SJCRH30 (cell line): ENCODE measurements around the gene PRKAG1. TPM values are rescaled to one million over a fixed set of nuclear protein-coding genes. Genes with fewer than 3 reads are reported as not detected.

Experiments used
- DNase-seq, 2 experiments: peaks; one replicate each; pipeline ENCODE4 v3.0.0-alpha.2; 2015 to 2020
- H3K27ac ChIP-seq: fragments of 250-450 bp; sonication (Bioruptor Pico); 2 replicates; pipeline ENCODE4 v1.5.1; 2020; ENCODE audit warnings: mild to moderate bottlenecking, moderate library complexity
- H3K27me3 ChIP-seq: fragments of 250-450 bp; sonication (Bioruptor Pico); 2 replicates; pipeline ENCODE4 v1.5.1; 2020; ENCODE audit warnings: mild to moderate bottlenecking, moderate library complexity
- H3K36me3 ChIP-seq: fragments of 250-450 bp; sonication (Bioruptor Pico); 2 replicates; pipeline ENCODE4 v1.5.1; 2020; ENCODE audit warnings: mild to moderate bottlenecking, moderate library complexity
- H3K4me1 ChIP-seq: fragments of 250-450 bp; sonication (Bioruptor Pico); 2 replicates; pipeline ENCODE4 v1.5.1; 2020; ENCODE audit warnings: mild to moderate bottlenecking, moderate library complexity
- H3K4me3 ChIP-seq: fragments of 250-450 bp; sonication (Bioruptor Pico); 2 replicates; pipeline ENCODE4 v1.5.1; 2020; ENCODE audit warnings: mild to moderate bottlenecking, moderate library complexity
- H3K9me3 ChIP-seq: fragments of 250-450 bp; sonication (Bioruptor Pico); replicated peaks from 2 replicates; pipeline ENCODE4 v1.5.1; 2020; ENCODE audit warnings: mild to moderate bottlenecking, moderate library complexity
- total RNA-seq: library from RNA; depleted of rRNA; stranded (reverse); fragments of >200 nt; shearing (Covaris generic); gene quantifications from 2 replicates; pipeline ENCODE4 v1.2.3, GENCODE V29; 2014

PRKAG1 gene
- total RNA-seq, 1 experiment from 2014 or later = 43.0 TPM

- no peak for DNase-seq
- peaks cover 66% of the 10 kb centered on the region for H3K36me3 ChIP-seq
- no peak overlapping the region for H3K4me3 ChIP-seq
- H3K9me3 ChIP-seq = no peaks in the 10 kb centered on the region
- H3K27ac ChIP-seq = no peak overlapping the region
- no peaks in the 10 kb centered on the region for H3K27me3 ChIP-seq
- H3K4me1 ChIP-seq = peaks cover 23% of the 10 kb centered on the region
These were observed 35.5 kb upstream of the PRKAG1 start for GRCh38 chr12:49054096-49054495.

GRCh38 chr12:49052451-49053208 lies 34.1 kb upstream of the PRKAG1 start:
- no peaks in the 10 kb centered on the region for H3K27me3 ChIP-seq
- H3K9me3 ChIP-seq = no peaks in the 10 kb centered on the region
- no peak overlapping the region for H3K4me3 ChIP-seq
- H3K4me1 ChIP-seq = peaks cover 15% of the 10 kb centered on the region
- no peak for DNase-seq
- H3K27ac ChIP-seq = no peak overlapping the region
- H3K36me3 ChIP-seq = peaks cover 80% of the 10 kb centered on the region

GRCh38 chr12:49051777-49052438 lies 33.3 kb upstream of the PRKAG1 start:
- H3K9me3 ChIP-seq = no peaks in the 10 kb centered on the region
- peaks cover 85% of the 10 kb centered on the region for H3K36me3 ChIP-seq
- H3K27ac ChIP-seq = no peak overlapping the region
- H3K4me1 ChIP-seq = peaks cover 8% of the 10 kb centered on the region; the same call in 1 of the 2 replicates
- no peak for DNase-seq
- no peak overlapping the region for H3K4me3 ChIP-seq
- no peaks in the 10 kb centered on the region for H3K27me3 ChIP-seq

GRCh38 chr12:49051373-49051764 lies 32.8 kb upstream of the PRKAG1 start:
- Histone ChIP-seq H3K4me1 (0 out of 2 replicates have a peak, but pooled peaks cover 2% of the 10 kb centered on the region), H3K9me3 (no peaks in the 10 kb centered on the region), H3K36me3 (peaks cover 91% of the 10 kb centered on the region), H3K4me3 (no peak overlapping the region), H3K27me3 (no peaks in the 10 kb centered on the region), H3K27ac (no peak overlapping the region)
- no peak for DNase-seq

- H3K27ac ChIP-seq = no peak overlapping the region
- peaks cover 96% of the 10 kb centered on the region for H3K36me3 ChIP-seq
These were observed 32.2 kb upstream of the PRKAG1 start for GRCh38 chr12:49050507-49051372.

GRCh38 chr12:49049566-49050224 lies 31.1 kb upstream of the PRKAG1 start:
- no peaks in the 10 kb centered on the region for H3K4me1 ChIP-seq
- peaks cover 93% of the 10 kb centered on the region for H3K36me3 ChIP-seq
- no peak overlapping the region for H3K4me3 ChIP-seq
- no peaks in the 10 kb centered on the region for H3K9me3 ChIP-seq
- no peak for DNase-seq
- H3K27me3 ChIP-seq = no peaks in the 10 kb centered on the region
- no peak overlapping the region for H3K27ac ChIP-seq

More at GRCh38 chr12:49050507-49051372, 32.2 kb upstream of the PRKAG1 start:
- Histone ChIP-seq H3K27me3 (no peaks in the 10 kb centered on the region), H3K4me1 (no peaks in the 10 kb centered on the region), H3K4me3 (no peak overlapping the region), H3K9me3 (no peaks in the 10 kb centered on the region)
- no peak for DNase-seq

GRCh38 chr12:49048953-49049352 lies 30.4 kb upstream of the PRKAG1 start:
- Histone ChIP-seq H3K36me3 (peaks cover 93% of the 10 kb centered on the region), H3K9me3 (no peaks in the 10 kb centered on the region), H3K4me3 (no peak overlapping the region), H3K4me1 (no peaks in the 10 kb centered on the region), H3K27me3 (no peaks in the 10 kb centered on the region), H3K27ac (no peak overlapping the region)
- no peak for DNase-seq

- no peak for DNase-seq
- Histone ChIP-seq H3K4me3 (no peak overlapping the region), H3K27me3 (no peaks in the 10 kb centered on the region), H3K36me3 (peaks cover 95% of the 10 kb centered on the region), H3K27ac (no peak overlapping the region), H3K9me3 (no peaks in the 10 kb centered on the region), H3K4me1 (no peaks in the 10 kb centered on the region)
These were observed 27.7 kb upstream of the PRKAG1 start for GRCh38 chr12:49046129-49046895.

GRCh38 chr12:49044660-49045059 lies 26.1 kb upstream of the PRKAG1 start:
- no peak overlapping the region for H3K4me3 ChIP-seq
- H3K4me1 ChIP-seq = no peaks in the 10 kb centered on the region
- no peaks in the 10 kb centered on the region for H3K9me3 ChIP-seq
- no peak overlapping the region for H3K27ac ChIP-seq
- peaks cover 94% of the 10 kb centered on the region for H3K36me3 ChIP-seq
- H3K27me3 ChIP-seq = no peaks in the 10 kb centered on the region
- no peak for DNase-seq

GRCh38 chr12:49043856-49044258 lies 25.3 kb upstream of the PRKAG1 start:
- no peaks in the 10 kb centered on the region for H3K4me1 ChIP-seq
- no peaks in the 10 kb centered on the region for H3K27me3 ChIP-seq
- no peaks in the 10 kb centered on the region for H3K9me3 ChIP-seq
- H3K4me3 ChIP-seq = no peak overlapping the region
- peaks cover 94% of the 10 kb centered on the region for H3K36me3 ChIP-seq
- H3K27ac ChIP-seq = no peak overlapping the region
- peak; percentile 74 to 77 for DNase-seq

- Histone ChIP-seq H3K36me3 (peaks cover 94% of the 10 kb centered on the region), H3K9me3 (no peaks in the 10 kb centered on the region), H3K27ac (no peak overlapping the region), H3K4me3 (no peak overlapping the region), H3K27me3 (no peaks in the 10 kb centered on the region), H3K4me1 (no peaks in the 10 kb centered on the region)
- no peak for DNase-seq
These were observed 24.7 kb upstream of the PRKAG1 start for GRCh38 chr12:49043241-49043640.

- no peak for DNase-seq
- Histone ChIP-seq H3K4me3 (no peak overlapping the region), H3K9me3 (no peaks in the 10 kb centered on the region), H3K27me3 (no peaks in the 10 kb centered on the region), H3K36me3 (peaks cover 96% of the 10 kb centered on the region), H3K27ac (no peak overlapping the region), H3K4me1 (no peaks in the 10 kb centered on the region)
These were observed 23.4 kb upstream of the PRKAG1 start for GRCh38 chr12:49041881-49042484.

- Histone ChIP-seq H3K27ac (no peak overlapping the region), H3K9me3 (no peaks in the 10 kb centered on the region), H3K27me3 (no peaks in the 10 kb centered on the region), H3K36me3 (peaks cover 94% of the 10 kb centered on the region), H3K4me1 (no peaks in the 10 kb centered on the region), H3K4me3 (no peak overlapping the region)
- no peak for DNase-seq
These were observed 22.7 kb upstream of the PRKAG1 start for GRCh38 chr12:49041036-49041880.
